HG02678 (cell line): ENCODE data around the gene TEDDM1.
"Not testable (repeated sequence)": the region's sequence is repeated elsewhere in the genome, so short reads cannot be mapped to it uniquely, and the experiment has no call there.

Source experiments
- ATAC-seq: cut with Tn5 transposase; IDR thresholded peaks from one replicate; pipeline ENCODE4 v1.9.1; 2021; ENCODE audit warnings: mild to moderate bottlenecking, moderate library complexity; ENCODE audit not compliant: unreplicated experiment

TEDDM1 gene

DNA sequence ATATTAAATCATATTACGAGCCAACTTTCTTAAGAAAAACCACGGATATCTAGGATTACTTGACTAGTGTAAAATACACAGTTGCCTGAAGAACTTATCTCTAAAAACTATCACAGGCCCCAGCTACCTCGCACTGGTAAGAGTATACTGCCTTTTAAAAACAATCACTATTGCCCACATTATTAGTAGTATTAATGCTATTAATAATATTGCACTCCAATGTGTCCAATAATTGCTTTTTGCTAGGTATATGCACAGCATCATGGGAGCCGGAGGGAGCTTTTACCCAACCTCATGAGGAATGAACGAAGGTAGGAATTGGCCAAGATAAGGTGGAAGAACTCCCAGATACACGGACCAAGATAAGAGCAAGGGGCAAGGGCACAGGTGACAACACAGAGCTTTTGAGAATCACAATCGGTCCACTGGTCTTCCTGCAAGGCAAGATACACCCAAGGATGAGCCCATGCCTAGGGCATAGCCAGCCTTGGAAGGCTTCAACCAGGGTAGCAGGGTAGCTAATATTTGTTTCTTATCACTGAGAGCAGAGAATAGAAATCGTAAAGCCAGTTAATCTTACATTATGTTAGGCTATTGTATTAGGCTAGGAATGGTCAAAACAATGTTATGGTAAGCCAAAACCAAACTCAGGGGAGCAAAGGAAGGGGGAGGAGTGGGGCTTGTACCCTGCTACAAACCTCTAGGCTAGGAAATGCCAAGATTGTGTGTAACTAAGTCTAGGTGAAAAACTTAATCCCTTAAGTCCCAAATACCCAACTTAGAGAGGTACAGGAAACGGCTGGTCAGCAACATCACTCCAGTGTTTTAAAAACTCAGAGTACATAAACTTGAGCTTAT is 18.3 kb downstream of the TEDDM1 start:
- no peak for ATAC-seq

DNA sequence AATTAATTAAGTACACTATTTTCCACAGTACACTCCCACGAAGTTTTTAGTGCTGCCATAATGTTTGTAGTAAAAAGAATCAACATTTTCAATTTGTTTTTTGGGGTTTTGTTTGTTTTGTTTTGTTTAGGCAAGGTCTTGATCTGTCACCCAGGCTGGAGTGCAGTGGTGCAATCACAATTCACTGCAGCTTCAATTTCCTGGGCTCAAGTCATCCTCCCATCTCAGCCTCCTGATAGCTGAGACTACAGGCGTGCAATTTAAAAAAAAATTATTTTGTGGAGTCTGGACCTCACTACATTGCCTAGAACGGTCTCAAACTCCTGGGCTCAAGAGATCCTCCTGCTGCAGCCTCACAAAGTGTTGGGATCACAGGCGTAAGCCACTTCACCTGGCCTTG is 20.3 kb downstream of the TEDDM1 start:
- no peak for ATAC-seq

GRCh38 chr1:182379781-182380180 is 20.7 kb downstream of the TEDDM1 start:
- ATAC-seq, result not testable (repeated sequence)

GRCh38 chr1:182376936-182377574 is 23.4 kb downstream of the TEDDM1 start:
- no peak for ATAC-seq

- no peak for ATAC-seq
Observed at GRCh38 chr1:182374101-182374834, 26.2 kb downstream of the TEDDM1 start.

- ATAC-seq, result no peak
Observed at GRCh38 chr1:182370532-182370931, 29.9 kb downstream of the TEDDM1 start.

- ATAC-seq, result no peak
Observed at GRCh38 chr1:182368903-182369302, 31.6 kb downstream of the TEDDM1 start.

GRCh38 chr1:182368358-182368757 is 32.1 kb downstream of the TEDDM1 start:
- ATAC-seq, result no peak

- no peak for ATAC-seq
Observed at GRCh38 chr1:182367926-182368325, 32.5 kb downstream of the TEDDM1 start.

DNA sequence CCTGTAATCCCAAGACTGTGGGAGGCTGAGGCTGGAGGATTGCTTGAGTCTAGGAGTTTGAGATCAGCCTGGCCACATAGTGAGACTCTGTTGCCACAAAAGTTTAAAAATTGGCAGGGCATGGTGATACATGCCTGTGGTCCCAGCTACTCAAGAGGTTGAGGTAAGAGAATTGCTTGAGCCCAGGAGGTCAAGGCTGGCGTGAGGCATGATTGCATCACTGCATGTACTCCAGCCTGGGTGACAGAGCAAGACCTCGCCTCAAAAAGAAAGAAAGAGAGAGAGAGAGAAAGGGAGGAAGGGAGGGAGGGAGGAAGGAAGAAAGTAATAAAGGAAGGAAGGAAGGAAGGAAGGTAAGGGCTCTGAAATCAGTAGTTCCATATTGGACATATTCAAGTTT is 33.9 kb downstream of the TEDDM1 start:
- no peak for ATAC-seq

DNA sequence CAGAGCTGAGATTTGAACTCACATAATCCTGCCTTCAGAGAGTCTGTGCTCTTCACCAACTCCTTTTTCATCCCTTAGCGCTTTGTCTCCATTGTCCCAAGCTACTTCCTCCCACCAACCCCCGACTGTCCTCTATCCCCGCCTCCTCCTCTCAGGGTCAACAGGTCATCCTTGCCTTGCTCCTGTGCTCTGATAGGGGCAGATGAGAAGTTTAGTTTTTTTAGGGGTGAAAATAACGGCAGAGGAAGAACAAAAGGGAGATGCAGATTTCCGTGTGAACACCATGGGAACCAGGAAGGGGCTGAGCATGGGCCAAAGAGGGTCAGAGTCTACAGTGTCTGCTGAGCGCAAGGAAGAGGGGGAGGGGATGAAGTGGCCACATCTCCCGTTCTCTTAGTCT is 40.8 kb downstream of the TEDDM1 start:
- no peak for ATAC-seq

- no peak for ATAC-seq
Observed at GRCh38 chr1:182357913-182358312, 42.6 kb downstream of the TEDDM1 start.

DNA sequence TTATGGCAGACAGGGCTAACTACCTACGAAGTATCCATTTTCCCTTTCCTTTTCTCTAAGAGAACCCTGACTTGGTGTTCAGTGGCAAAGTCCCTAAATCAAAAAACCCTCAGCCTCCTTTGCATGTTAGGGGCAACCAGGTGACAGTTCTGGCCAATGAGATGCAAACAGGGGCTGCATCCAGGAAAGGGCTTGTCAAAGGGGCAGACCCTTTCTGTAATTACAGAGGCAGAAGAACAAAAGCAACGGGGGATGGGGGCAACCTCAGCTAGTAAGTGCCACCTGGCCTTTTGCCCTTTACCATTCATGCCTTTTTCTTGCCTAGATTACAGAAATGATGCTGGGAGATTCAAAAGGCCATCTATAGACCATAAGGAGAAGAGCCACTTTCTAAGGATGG is 43.3 kb downstream of the TEDDM1 start:
- no peak for ATAC-seq

GRCh38 chr1:182355723-182356098 is 44.8 kb downstream of the TEDDM1 start:
- no peak for ATAC-seq

- ATAC-seq, result no peak
Observed at GRCh38 chr1:182351790-182352364, 48.6 kb downstream of the TEDDM1 start.

DNA sequence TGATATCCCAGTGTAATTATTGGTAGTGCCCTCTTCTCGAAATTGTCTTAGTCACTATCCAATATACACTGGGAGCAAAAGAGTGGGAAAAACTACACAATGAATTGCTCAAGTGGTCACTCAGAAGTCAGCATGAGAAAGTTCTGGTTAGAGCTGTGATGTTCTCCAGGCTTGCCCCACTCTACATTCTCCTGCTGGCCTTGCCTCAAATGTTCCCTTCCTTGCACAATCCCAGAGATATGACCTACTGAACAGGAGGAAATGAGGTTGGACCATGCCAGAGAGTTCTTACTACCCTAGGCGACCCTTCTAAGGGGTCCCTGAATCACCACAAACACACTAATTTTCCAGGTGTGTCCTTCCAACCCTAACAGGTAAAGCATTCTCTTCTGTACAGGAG is 49.6 kb downstream of the TEDDM1 start:
- ATAC-seq, result no peak

DNA sequence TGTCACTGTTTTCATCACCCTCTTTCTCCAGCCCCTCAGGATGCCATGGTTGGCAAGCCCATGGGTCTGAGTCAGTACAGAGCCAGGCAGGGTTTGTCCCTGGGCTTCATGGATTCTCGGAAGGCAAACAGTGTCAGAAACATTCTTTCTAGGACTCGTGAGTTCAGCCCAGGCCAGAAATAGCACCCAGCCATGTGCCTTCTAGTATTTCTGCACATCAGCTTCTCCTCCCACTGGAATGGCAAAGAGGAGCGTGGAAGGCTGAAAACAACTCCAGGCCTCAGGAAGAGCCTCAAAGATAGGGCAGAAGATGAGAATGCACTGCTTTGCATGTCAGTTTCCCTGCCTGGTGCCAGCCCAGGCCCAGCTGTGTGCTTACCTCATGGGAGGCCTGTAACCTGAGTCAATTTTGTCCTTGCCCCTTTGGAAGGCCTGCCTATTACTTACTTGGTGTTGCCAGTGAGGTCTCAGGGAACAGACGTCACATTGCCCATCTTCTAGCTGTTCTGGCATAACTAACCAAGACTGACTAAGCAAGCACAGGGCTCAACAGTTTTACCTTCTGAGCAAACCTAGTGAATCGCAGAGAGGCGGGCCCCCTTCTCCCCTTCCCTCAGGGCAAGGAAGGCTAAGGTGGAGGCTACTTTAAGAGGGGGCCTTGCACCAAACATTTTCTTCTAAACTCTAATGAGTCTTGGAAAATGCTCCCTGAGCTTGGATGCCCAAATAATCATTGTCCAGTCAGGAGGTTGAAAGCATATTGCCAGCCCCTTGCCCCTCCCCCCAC is 51.3 kb downstream of the TEDDM1 start:
- no peak for ATAC-seq
